Kidney glomerular epithelial cell (primary cell): ENCODE measurements around the gene TMEM50A.
"Not testable (repeated sequence)": the region's sequence is repeated elsewhere in the genome, so short reads cannot be mapped to it uniquely, and the experiment has no call there.

Source experiments
- DNase-seq: peaks from one replicate; lab custom pipeline; 2025; lab: John Stamatoyannopoulos, UW

TMEM50A gene

DNA sequence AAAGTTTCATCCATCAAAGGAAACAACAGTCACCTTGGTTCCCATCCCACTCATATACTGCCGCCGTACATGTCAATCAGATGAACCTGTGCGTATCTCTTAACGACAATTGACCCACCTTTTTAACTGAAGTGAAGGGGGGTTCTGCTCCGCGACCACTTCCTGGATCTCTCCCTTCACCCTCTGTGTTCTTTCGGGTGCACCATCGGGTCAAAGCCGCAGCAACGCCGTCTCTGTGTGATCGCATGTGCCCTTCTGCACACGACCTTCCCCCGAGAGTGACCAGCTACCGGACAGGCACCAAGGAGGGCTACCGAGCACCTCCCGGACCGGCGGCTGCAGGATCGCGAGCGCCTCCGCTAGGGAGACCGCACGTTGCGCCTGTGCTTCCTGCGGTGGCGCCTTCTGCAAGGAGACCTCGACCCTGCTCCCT, 1.2 kb upstream of the TMEM50A start:
- not testable (repeated sequence) for DNase-seq

DNA sequence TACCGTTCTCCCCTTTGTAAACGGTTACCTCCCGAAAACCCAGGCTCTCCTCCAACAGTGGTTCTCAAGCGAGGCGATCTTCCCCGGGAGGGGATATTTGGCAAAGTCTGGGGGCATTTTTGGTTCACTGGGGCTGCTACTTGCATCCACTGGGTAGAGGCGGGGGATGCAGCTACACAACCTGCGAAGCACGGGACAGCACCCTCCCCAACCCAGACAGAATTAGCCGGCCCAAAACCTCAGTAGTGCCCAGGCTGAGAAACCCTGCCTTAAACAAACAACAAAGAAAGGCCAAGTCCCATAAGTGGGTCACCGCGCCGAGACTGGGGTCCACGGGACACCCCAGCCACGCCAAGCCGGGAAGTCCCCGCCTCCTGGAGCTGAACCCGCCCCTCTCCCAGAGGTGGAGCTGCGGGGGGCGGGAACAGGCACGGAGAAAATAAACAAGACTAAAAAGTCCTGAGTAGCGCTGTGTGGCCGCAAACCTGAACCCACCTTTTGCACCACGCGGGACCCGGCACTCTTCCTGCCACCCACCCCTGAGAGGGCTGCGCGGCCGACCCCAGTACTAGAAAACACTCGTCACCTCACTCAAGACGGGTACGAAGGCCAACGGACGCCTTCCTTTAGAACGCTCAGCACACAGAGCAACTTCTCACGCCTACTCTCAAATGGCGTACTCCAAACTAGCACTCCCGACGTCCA, 499 bp upstream of the TMEM50A start:
- not testable (repeated sequence) for DNase-seq

DNA sequence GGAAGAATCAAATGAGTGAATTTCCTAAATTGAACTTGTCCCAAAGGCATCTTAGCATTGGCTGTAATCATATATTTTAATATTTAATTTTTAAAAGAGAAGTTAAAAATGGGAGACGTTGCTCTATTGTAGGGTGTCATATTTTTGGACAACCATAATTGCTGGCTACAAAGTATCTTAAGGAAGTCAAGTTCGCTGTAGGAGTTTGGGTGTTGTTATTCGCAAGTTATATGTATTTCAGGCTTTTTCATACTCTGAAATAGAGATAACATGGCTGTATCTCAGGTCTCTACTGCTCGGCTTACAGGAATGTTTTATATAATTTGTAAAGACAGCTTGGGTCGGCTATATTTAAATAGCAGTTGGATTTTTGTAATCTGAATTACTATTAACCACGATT, 852 bp downstream of the TMEM50A start:
- peak; percentile 28 for DNase-seq

DNA sequence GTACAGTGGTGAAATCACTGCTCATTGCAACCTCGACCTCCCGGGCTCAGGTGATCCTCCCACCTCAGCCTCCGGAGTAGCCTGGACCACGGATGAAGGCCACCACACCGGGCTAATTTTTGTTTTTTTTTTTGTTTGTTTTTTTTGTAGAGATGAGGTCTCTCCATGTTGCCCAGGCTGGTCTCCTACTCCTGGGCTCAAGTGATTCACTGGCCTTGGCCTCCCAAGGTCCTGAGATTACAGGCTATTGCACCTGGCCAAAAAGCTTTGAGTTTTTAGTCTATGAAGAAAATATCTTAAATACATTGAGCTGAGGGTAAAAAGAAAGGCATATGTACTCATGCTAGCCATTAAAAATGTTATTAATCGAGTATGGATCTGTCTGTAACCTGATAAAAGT, 3.6 kb downstream of the TMEM50A start:
- no peak for DNase-seq

DNA sequence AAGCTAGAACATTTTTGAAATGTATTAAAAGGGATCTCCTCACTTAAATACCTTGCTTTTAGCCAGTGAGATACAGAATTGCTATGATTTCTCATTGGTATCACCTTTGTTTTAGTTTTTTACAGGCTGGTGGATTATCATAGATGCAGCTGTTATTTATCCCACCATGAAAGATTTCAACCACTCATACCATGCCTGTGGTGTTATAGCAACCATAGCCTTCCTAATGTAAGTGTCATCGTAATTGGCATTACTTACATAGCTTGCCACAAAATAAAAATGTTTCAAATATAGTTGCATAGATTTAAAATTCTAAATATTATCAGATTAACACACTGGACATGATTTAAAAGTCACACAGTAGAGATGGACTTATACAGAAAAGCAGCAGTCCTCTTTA, 4.7 kb downstream of the TMEM50A start:
- no peak for DNase-seq

DNA sequence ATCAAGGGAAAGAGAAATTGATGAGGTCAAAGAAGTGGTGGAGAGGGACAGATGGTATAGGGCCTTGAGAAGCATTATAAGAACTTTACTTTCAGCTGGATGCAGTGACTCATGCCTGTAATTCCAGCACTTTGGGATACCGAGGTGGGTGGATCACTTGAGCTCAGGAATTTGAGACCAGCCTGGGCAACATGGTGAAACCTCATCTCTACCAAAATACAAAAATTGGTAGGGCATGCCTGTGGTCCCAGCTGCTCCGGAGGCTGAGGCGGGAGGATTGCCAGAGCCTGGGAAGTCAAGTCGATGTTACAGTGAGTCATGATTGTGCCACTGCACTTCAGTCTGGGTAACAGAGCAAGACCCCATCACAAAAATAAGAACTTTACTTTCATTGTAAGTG, 5.7 kb downstream of the TMEM50A start:
- DNase-seq: no peak

DNA sequence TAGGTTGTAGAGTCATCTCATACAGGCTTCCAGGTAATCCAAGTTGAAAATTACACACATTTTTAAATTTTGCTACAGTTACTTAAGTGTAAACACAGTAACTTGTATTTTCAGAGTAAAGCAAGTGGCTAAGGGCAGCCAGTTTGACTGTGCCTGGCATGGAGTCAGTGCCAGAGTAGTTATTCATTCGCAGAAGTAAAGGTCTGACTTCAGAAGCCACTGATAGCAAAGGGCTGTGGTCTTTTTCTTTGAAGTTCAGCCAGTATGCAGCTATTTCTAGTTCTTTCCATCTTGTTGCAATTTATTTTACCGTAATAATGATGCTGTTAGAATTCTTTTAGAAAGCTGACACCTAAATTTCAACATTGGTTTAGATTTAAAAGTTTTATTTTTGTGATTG, 9.4 kb downstream of the TMEM50A start:
- no peak for DNase-seq

DNA sequence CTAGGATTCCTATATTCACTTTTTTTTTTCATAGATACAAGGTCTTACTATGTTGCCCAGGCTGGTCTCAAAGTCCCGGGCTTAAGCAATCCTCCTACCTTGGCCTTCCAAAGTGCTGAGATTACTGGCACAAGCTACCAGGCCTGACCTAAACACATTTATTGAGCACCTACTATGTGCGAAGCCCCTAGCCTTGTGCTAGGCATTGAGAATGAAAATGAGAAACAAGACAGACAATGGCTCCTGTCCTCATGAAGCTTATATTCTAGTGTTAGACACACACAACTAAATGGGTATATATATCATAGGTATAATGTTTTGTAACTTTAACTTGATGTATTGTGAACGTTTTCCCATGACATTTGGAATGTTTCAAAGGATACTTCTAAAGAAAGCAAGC, 11.5 kb downstream of the TMEM50A start:
- no peak for DNase-seq

DNA sequence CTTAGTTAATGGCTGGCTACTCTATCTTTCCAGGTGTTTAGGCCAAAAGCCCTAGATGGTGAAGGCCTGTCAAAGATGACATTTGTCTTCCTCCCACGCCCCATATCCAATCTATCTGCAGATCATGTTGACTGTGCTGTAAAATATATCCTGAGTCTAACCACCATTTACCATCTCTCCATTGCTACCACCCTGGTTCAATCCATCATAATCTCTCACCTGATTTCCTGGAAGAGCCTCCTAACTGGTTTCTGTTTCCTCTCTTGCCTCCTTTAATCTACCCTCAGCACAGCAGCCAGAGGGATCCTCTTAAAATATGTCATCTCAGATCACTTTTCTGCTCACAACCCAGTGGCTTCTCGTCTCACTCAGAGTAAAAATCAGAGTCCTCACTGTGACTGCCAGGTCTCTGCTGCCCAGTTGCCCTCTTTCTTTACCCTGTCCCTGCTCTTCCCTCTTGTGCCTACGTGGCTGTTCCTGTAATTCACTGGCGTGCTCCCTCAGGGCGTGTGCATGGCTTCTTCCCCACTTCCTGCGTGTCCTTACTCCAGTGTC, 17.8 kb downstream of the TMEM50A start:
- no peak for DNase-seq

DNA sequence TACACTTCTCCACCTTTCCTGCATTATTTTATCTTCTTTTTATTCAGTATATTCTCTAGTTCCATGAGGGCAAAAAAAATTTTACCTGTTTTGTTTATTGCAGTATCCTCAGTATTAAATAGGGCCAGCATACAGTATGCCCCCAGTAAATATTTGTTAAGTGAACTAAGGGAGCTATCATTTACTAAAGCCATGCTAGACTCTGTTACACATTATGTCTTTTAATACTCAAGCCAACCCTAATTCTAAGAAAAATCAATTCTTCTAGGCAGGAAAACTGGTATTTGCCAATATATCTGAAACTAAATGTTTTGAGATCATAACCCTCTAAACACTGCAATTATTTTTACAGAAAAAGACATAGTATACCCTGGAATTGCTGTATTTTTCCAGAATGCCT, 18.3 kb downstream of the TMEM50A start:
- no peak for DNase-seq

DNA sequence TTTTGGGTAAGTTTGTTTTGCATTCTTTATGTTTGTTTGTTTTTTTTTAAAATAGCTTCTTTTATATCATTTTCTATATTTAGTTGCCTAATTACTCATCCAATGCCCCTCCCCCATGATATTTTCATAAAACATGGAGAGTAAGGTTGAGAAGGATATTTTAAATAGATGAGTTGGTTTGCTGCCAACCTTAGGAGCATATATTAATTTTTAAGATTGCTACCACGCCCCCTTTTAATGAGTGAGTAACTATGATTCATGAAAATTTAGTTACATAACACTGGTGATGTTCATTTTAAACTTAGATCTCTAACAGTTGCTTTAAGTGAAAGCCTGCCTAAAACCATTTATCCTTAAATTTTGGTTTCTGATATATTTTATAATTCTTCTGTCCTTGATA, 18.7 kb downstream of the TMEM50A start:
- no peak for DNase-seq

DNA sequence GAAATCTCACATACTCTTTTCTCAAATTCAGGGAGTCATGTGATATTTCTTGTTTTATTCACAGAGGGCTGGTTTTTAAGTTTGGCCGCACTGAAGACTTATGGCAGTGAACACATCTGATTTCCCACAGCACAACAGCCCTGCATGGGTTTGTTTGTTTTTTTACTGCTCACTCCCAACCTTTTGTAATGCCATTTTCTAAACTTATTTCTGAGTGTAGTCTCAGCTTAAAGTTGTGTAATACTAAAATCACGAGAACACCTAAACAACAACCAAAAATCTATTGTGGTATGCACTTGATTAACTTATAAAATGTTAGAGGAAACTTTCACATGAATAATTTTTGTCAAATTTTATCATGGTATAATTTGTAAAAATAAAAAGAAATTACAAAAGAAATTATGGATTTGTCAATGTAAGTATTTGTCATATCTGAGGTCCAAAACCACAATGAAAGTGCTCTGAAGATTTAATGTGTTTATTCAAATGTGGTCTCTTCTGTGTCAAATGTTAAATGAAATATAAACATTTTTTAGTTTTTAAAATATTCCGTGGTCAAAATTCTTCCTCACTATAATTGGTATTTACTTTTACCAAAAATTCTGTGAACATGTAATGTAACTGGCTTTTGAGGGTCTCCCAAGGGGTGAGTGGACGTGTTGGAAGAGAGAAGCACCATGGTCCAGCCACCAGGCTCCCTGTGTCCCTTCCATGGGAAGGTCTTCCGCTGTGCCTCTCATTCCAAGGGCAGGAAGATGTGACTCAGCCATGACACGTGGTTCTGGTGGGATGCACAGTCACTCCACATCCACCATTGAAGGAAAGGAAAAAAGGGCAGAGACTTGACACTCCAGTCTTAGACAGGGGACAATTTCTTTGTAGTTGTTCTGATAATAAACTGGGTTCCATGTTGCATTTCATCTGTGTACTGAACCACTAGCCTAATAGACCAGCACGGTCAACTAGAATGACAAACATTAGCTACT, 22.8 kb downstream of the TMEM50A start:
- no peak for DNase-seq

DNA sequence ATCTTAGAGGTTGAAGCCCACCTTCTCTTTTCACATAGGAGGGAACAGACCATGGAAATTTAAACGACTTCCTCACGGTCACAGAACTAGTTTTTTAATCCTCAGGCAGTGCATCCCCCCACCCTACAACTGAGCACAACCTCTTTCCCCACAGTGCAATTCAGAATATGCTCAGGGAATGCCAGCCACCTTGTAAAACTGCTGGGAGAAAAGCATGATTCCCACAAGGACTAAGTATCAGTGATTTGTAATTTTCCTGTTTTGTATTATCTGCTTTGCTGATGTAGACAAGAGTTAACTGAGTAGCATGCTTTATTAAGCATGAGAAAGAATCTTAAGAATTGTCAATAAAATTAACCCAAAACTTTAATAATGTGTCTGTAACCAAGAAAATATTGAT, 23.8 kb downstream of the TMEM50A start:
- DNase-seq: no peak

DNA sequence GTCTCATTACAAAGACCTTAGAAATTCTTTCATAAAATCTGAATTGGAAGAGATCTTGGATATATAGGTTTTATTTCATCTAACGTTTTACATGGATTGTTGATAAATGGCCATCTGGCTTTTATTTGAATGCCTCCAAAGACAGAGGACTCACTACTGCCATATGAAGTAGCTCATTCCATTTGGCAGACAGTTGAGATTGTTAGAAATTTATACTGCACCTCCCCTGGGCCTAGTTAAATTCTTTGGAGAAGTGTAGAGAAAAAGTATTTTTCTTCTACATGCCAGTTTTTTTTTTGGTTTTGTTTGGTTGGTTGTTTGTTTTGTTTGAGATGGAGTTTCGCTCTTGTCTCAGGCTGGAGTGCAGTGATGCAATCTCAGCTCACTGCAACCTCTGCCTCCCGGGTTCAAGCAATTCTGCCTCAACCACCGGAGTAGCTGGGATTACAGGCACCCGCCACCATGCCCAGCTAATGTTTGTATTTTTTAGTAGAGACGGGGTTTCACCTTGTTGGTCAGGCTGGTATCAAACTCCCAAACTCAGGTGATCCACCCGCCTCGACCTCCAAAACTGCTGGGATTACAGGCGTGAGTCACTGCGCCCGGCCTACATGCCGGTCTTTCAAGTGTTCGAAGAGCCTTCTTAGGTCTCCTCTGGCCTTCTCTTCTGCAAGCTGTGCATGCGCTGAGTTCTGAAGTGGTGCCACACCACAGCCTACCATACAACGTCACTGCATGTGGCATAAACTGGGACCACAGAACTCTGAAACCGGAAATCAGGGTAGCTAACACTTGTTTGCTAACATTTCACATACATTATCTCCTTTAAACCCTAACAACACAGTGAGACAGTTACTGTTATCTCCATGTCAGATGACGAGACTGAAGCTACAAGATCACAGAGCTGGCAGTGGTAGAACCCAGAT, 24.8 kb downstream of the TMEM50A start:
- DNase-seq: not testable (repeated sequence)

DNA sequence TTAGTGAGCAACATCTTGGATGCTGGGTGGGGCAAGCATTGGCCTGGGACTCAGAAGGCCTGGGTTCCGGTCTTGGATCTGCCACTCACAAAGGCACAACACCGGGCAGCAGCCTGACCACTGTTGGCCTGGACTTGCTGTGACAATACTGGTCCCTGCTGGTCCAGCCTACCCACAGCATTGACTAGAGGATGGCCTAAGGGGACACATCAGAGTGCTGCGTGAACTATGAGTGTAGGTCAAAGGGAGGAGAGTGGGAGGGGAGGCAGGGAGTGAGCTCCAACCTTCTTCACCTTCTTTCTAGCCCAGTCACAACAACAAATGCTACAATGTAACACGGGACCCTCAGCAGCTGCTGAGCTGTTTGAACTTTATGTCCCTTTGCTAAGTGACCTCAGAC, 31.1 kb downstream of the TMEM50A start:
- DNase-seq: no peak

DNA sequence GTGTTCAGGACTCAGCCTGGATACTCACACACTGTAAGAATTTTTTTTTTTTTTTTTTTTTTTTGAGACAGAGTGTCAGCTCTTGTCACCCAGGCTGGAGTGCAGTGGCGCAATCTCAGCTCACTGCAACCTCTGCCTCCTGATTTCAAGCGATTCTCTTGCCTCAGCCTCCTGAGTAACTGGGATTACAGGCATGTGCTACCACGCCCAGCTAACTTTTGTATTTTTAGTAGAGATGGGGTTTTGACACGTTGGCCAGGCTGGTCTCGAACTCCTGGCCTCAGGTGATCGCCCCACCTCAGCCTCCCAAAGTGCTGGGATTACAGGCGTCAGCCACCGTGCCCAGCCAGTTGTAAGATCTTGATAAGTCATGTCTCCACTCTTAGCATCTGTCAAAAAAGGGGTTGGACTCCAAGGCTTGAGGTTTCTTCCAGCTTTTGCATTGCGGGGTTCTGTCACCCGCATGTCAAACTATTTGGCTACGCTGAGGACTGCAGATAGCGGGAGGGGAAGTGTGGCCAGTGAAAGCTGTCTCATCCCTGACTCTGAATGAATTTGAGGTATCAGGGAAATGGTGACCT, 31.6 kb downstream of the TMEM50A start:
- DNase-seq: not testable (repeated sequence)

DNA sequence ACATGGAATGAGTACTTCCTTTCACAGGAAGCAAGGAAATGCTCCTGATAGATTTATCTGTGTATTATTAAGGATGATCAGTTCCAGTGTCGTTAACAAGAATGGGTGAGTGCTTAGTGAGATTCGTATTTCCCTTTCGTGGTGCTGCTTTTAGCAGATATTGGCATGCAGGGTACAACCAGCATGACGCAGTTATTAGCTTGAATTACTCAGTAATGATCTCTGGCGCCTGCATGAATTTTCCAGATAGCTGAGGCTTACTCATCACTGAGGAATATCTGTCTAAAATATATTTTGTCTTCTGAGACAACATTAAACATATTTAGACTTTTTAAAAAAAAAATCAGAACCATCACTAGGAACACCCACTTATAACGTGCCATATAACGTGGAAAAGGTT, 33.6 kb downstream of the TMEM50A start:
- not testable (repeated sequence) for DNase-seq

DNA sequence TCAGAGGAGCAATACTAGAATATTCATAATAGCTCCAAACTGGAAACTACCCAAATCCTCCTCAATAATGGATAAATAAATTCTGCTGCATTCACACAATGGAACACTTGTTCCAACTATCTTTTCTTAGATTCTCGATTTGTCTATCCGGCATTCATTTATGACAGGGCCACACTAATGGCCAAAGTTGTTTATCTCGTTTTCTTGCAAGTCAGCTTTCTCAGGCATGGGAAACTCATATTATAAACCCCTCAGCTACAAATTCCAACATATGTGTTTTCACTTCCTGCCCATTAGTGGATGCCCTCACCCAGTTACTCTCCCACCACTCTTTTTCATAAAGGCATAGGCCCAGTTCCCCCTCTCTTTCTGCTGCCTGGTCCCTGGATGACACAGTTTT, 40.2 kb downstream of the TMEM50A start:
- DNase-seq: not testable (repeated sequence)

DNA sequence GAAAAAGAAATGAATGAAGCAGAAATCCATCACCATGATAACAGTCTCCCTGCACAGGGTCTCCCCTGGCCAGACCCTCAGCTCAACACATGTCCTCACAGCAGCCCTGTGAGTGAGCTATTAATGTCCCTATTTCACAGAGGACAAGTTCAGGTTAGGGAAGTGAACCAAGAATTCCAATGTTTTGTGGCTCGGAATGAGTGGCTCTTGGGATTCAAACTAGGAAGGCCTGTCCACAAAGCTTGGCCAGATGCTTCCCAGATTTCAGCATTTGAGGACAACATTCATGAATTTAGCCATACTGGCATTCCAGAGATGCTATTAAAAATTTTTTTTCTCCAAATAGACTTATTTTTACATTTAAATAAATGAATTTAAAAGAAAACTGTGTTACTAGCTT, 44.4 kb downstream of the TMEM50A start:
- DNase-seq: not testable (repeated sequence)

DNA sequence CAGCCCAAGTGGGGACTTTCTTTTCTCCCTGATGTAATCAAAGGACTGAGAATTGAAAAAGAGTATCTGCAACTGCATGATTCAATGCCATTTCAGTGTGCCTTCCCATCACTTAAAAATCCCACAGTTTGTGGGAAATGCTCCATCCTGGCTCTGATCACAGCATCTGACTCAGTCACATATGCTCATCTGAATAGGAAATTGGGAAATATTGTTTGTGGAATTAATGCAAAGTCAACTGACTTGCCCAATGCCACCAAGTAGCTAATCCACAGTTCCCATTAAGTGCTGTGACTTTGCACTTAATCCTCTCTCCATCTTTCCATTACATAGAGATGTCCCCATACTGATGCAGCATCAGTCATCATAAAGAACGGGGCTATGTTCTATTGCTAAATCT, 45.0 kb downstream of the TMEM50A start:
- DNase-seq: not testable (repeated sequence)

DNA sequence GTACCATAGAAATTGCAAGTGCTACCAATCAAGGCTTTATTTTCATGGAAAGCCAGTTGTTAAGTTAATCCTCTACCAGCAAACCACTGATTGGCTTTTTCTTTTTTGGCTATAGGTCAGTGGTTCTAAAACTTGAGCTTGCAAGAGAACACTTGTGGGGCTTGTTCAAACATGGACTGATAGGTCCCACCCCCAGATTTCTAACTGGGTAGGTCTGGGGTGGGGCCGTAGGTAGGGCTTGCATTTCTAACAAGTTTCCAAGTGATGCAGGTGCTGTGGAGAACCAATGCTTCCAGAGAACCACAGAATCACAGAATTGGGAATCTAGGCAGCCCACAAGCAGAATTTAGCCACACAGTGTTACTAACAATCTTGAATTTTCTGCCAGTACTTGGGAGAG, 45.7 kb downstream of the TMEM50A start:
- not testable (repeated sequence) for DNase-seq
